DOHH2 (cell line): Measurements from ENCODE around the gene PRKCH.

Experiments
- H3F3A ChIP-seq: fragments of 200-600 bp; sonication (generic), shearing (Covaris generic); 2 replicates; pipeline ENCODE4 v1.6.0; 2016; ENCODE audit warnings: antibody characterized with exemption, mild to moderate bottlenecking; ENCODE audit not compliant: control insufficient read depth, insufficient read depth
- H3K27ac ChIP-seq: fragments of 200-600 bp; sonication (generic); 2 replicates; pipeline ENCODE4 v1.5.1; 2014; ENCODE audit warnings: low read depth, mild to moderate bottlenecking, low read length, moderate library complexity
- H3K27me3 ChIP-seq: fragments of 200-600 bp; sonication (generic); 2 replicates; pipeline ENCODE4 v1.6.1; 2014; ENCODE audit warnings: mild to moderate bottlenecking, low read length, mixed read lengths; ENCODE audit not compliant: control insufficient read depth
- H3K36me3 ChIP-seq: fragments of 200-600 bp; sonication (generic); 2 replicates; pipeline ENCODE4 v1.6.1; 2014; ENCODE audit warnings: mild to moderate bottlenecking, low read length, moderate library complexity, mixed read lengths; ENCODE audit not compliant: control insufficient read depth
- H3K4me1 ChIP-seq: fragments of 200-600 bp; sonication (generic); 2 replicates; pipeline ENCODE4 v1.6.1; 2014; ENCODE audit warnings: mild to moderate bottlenecking, low read length, mixed read lengths; ENCODE audit not compliant: control insufficient read depth
- H3K4me2 ChIP-seq: fragments of 200-600 bp; sonication (generic); 2 replicates; pipeline ENCODE4 v1.6.0; 2014; ENCODE audit warnings: mild to moderate bottlenecking, low read length, moderate library complexity
- H3K4me3 ChIP-seq: fragments of 200-600 bp; sonication (generic); 2 replicates; pipeline ENCODE4 v1.5.1; 2014; ENCODE audit warnings: mild to moderate bottlenecking, low read length, mixed read lengths
- H3K79me2 ChIP-seq: fragments of 200-600 bp; sonication (generic); 2 replicates; pipeline ENCODE4 v1.6.1; 2014; ENCODE audit warnings: mild to moderate bottlenecking, low read length, mixed read lengths; ENCODE audit not compliant: control insufficient read depth
- H3K9me2 ChIP-seq: fragments of 200-600 bp; sonication (generic); replicated peaks from 2 replicates; pipeline ENCODE4 v1.6.1; 2014; ENCODE audit warnings: mild to moderate bottlenecking, low read length, mixed read lengths; ENCODE audit not compliant: control insufficient read depth
- H3K9me3 ChIP-seq: fragments of 200-600 bp; sonication (generic); 2 replicates; pipeline ENCODE4 v1.6.1; 2014; ENCODE audit warnings: antibody characterized with exemption, low read length, mixed read lengths; ENCODE audit not compliant: control insufficient read depth, insufficient read depth
- H4K20me1 ChIP-seq: fragments of 200-600 bp; sonication (generic); 2 replicates; pipeline ENCODE4 v1.6.0; 2014; ENCODE audit warnings: low read depth, mild to moderate bottlenecking, antibody characterized with exemption, low read length, moderate library complexity; ENCODE audit not compliant: control insufficient read depth, insufficient read depth
- EZH2phosphoT487 ChIP-seq: fragments of 200-600 bp; sonication (generic); IDR thresholded peaks from 2 replicates; pipeline ENCODE4 v1.6.1; 2017; ENCODE audit warnings: borderline replicate concordance, mild to moderate bottlenecking, antibody characterized with exemption, low read length, moderate library complexity, mixed read lengths
- TF ChIP-seq, protein P1 (sequence below): fragments of 200-600 bp; sonication (generic); IDR thresholded peaks from one replicate; pipeline ENCODE4 v1.5.1; 2014; ENCODE audit warnings: antibody characterized with exemption, mild to moderate bottlenecking, low read depth, low read length; ENCODE audit not compliant: poor library complexity, severe bottlenecking

Gene PRKCH

DNA sequence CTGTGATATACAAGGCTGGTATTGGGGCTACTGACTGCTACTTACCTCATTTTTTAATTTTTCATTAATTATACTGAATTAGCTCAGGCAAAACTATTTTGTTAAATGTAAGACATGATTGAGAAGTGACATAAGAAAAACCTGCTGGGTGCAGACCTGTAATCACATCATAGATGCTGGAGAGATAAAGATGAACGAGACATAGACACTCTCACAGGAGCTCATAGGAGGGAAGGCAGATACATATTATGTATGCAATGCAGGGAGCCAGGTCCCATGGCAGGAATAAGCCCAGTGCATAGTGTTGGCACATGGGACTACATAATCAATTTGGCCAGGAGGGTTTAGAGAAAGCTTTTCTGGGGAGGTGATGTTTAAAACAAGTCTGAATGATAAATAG lies 74.9 kb downstream of the PRKCH start:
- H3K79me2 ChIP-seq, result no peaks in the 10 kb centered on the region

DNA sequence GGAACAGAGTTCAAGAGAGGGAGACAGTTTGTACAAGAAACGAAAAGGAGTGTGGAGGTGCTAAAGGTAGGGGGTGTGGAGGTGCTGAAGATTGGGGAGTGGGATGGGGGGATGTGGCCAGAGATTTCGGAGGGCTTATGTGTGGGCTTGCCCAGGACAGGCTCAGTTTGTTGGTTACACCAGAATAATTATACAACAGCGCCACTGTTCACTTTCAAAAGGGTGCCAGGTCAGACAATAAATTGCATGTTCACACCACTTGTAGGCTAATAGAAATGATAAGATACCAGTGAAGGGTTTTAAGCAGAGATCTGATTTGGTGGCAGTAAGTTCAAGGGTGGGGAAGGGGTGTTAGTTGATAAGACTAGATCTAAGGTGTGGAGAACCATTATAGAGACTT lies 75.3 kb downstream of the PRKCH start:
- Histone ChIP-seq H3K27me3 (0 out of 2 replicates have a peak, but pooled peaks cover 4% of the 10 kb centered on the region), H3K36me3 (no peaks in the 10 kb centered on the region), H3K79me2 (no peaks in the 10 kb centered on the region), H4K20me1 (no peaks in the 10 kb centered on the region), H3K4me1 (no peaks in the 10 kb centered on the region), H3K4me3 (no peak overlapping the region), H3K27ac (no peak overlapping the region), H3K9me2 (no peaks in the 10 kb centered on the region), H3K9me3 (no peaks in the 10 kb centered on the region), H3K4me2 (no peak overlapping the region), H3F3A (no peaks in the 10 kb centered on the region)
- TF ChIP-seq EZH2phosphoT487, result no peak
- TF ChIP-seq, protein P1, sequence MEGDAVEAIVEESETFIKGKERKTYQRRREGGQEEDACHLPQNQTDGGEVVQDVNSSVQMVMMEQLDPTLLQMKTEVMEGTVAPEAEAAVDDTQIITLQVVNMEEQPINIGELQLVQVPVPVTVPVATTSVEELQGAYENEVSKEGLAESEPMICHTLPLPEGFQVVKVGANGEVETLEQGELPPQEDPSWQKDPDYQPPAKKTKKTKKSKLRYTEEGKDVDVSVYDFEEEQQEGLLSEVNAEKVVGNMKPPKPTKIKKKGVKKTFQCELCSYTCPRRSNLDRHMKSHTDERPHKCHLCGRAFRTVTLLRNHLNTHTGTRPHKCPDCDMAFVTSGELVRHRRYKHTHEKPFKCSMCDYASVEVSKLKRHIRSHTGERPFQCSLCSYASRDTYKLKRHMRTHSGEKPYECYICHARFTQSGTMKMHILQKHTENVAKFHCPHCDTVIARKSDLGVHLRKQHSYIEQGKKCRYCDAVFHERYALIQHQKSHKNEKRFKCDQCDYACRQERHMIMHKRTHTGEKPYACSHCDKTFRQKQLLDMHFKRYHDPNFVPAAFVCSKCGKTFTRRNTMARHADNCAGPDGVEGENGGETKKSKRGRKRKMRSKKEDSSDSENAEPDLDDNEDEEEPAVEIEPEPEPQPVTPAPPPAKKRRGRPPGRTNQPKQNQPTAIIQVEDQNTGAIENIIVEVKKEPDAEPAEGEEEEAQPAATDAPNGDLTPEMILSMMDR, result no peak

More for the DNA sequence above, 74.9 kb downstream of the PRKCH start:
- 0 out of 2 replicates have a peak, but pooled peaks cover 4% of the 10 kb centered on the region for H3K27me3 ChIP-seq
- TF ChIP-seq EZH2phosphoT487, result no peak
- TF ChIP-seq, protein P1, result no peak
- no peaks in the 10 kb centered on the region for H3K9me3 ChIP-seq
- no peaks in the 10 kb centered on the region for H3K9me2 ChIP-seq
- no peaks in the 10 kb centered on the region for H4K20me1 ChIP-seq
- H3K4me2 ChIP-seq, result no peak overlapping the region
- H3K27ac ChIP-seq, result no peak overlapping the region
- no peaks in the 10 kb centered on the region for H3K4me1 ChIP-seq
- no peaks in the 10 kb centered on the region for H3K36me3 ChIP-seq
- no peaks in the 10 kb centered on the region for H3F3A ChIP-seq
- H3K4me3 ChIP-seq, result no peak overlapping the region

DNA sequence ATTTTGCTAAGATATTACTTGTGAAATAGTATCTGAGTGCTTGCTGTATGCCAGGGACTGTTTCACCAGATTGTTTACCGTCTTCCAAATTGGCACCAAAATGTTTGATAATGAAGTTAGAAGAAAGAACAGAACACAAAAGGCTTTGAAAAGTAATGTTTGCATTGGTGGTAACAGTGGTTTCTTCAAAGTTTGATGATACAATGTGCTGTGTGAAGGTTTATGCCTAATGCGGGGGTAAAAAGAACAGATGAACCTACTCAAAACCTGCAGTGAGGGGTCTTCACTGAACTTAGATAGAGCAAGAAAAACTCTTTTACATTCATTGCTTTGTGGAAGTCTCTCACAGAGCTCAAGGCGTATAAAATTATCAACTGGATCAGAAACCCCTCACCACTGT lies 76.2 kb downstream of the PRKCH start:
- no peak for TF ChIP-seq EZH2phosphoT487
- no peaks in the 10 kb centered on the region for H3K9me2 ChIP-seq
- H3K4me1 ChIP-seq, result no peaks in the 10 kb centered on the region
- no peaks in the 10 kb centered on the region for H4K20me1 ChIP-seq
- H3K4me3 ChIP-seq, result no peak overlapping the region
- H3K4me2 ChIP-seq, result no peak overlapping the region
- no peaks in the 10 kb centered on the region for H3K79me2 ChIP-seq
- H3F3A ChIP-seq, result no peaks in the 10 kb centered on the region
- H3K27me3 ChIP-seq, result 0 out of 2 replicates have a peak, but pooled peaks cover 4% of the 10 kb centered on the region
- no peak overlapping the region for H3K27ac ChIP-seq
- H3K36me3 ChIP-seq, result no peaks in the 10 kb centered on the region
- H3K9me3 ChIP-seq, result no peaks in the 10 kb centered on the region

DNA sequence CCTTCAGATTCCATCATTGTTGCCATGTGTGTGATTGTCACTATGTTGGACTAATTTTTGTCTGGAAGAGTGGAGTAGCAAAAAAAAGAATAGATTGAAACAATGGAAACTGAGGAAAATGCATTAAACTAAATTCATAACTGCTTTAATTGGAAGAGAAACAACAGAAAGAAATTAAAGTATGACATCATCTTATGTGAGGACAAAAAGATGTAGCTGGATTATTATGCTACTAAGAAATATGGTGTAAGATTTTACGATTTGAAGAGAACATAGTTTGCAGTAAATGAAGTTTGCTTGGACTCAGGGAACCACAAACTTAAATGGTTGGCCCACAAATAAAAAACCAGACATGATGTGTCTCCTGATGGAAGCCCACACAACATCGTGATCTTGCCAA lies 76.8 kb downstream of the PRKCH start:
- H3K4me2 ChIP-seq, result no peak overlapping the region

More for the DNA sequence above, 76.8 kb downstream of the PRKCH start:
- Histone ChIP-seq H3K27me3 (0 out of 2 replicates have a peak, but pooled peaks cover 4% of the 10 kb centered on the region), H3K79me2 (no peaks in the 10 kb centered on the region), H3K36me3 (no peaks in the 10 kb centered on the region), H4K20me1 (no peaks in the 10 kb centered on the region), H3K4me3 (no peak overlapping the region), H3K4me1 (no peaks in the 10 kb centered on the region; the same call in 1 of the 2 replicates), H3K27ac (no peak overlapping the region), H3K9me3 (no peaks in the 10 kb centered on the region), H3K9me2 (no peaks in the 10 kb centered on the region), H3F3A (no peaks in the 10 kb centered on the region)
- no peak for TF ChIP-seq EZH2phosphoT487
- TF ChIP-seq, protein P1, result no peak
